Right lung (tissue), 5 donors: ENCODE data around the gene PTPN11. TPM values are rescaled to one million over a fixed set of nuclear protein-coding genes. Genes with fewer than 3 reads are reported as not detected.
"Not testable (repeated sequence)": the region's sequence is repeated elsewhere in the genome, so short reads cannot be mapped to it uniquely, and the experiment has no call there.

Source experiments
- DNase-seq, 2 donors: peaks; one replicate each; pipeline ENCODE4 v3.0.0-alpha.2; 2013
- polyA plus RNA-seq, 5 donors: library from polyadenylated mRNA; unstranded; fragments of 120-200 nt; gene quantifications; one replicate each; pipeline versions ENCODE4 v1.2.1 to v1.2.3, GENCODE V29; 2013; ENCODE audit warnings: inconsistent platforms in 1 of 5, low replicate concordance in 1 of 5; ENCODE audit not compliant: insufficient read length in 5 of 5, insufficient read depth in 1 of 5

Gene PTPN11
- polyA plus RNA-seq, 5 donors: 46.9 to 67.1 (median 62.0) TPM

GRCh38 chr12:112446008-112446725 is 27.4 kb downstream of the PTPN11 start:
- DNase-seq: no peak

GRCh38 chr12:112447106-112447505 is 28.4 kb downstream of the PTPN11 start:
- no peak for DNase-seq

- DNase-seq: not testable (repeated sequence)
Measured at GRCh38 chr12:112448165-112448564, 29.4 kb downstream of the PTPN11 start.

GRCh38 chr12:112450725-112451124 is 32.0 kb downstream of the PTPN11 start:
- DNase-seq: no peak

GRCh38 chr12:112456029-112456428 is 37.3 kb downstream of the PTPN11 start:
- no peak for DNase-seq

- not testable (repeated sequence) for DNase-seq
Measured at GRCh38 chr12:112457142-112457541, 38.4 kb downstream of the PTPN11 start.

GRCh38 chr12:112458330-112458729 is 39.6 kb downstream of the PTPN11 start:
- DNase-seq: no peak

GRCh38 chr12:112458751-112459150 is 40.0 kb downstream of the PTPN11 start:
- no peak for DNase-seq

- DNase-seq: no peak
Measured at GRCh38 chr12:112463478-112463877, 44.7 kb downstream of the PTPN11 start.

GRCh38 chr12:112464605-112465004 is 45.9 kb downstream of the PTPN11 start:
- DNase-seq: no peak

GRCh38 chr12:112466011-112466422 is 47.3 kb downstream of the PTPN11 start:
- DNase-seq: no peak

GRCh38 chr12:112466835-112467234 is 48.1 kb downstream of the PTPN11 start:
- no peak for DNase-seq

- DNase-seq: no peak
Measured at GRCh38 chr12:112468046-112468445, 49.3 kb downstream of the PTPN11 start.

- no peak for DNase-seq
Measured at GRCh38 chr12:112473056-112473455, 54.3 kb downstream of the PTPN11 start.

- DNase-seq: no peak
Measured at GRCh38 chr12:112479413-112479812, 60.7 kb downstream of the PTPN11 start.

- no peak for DNase-seq
Measured at GRCh38 chr12:112480931-112481330, 62.2 kb downstream of the PTPN11 start.

GRCh38 chr12:112482733-112483132 is 64.0 kb downstream of the PTPN11 start:
- no peak for DNase-seq

- no peak for DNase-seq
Measured at GRCh38 chr12:112486361-112486760, 67.6 kb downstream of the PTPN11 start.

GRCh38 chr12:112488257-112488876 is 69.6 kb downstream of the PTPN11 start:
- no peak for DNase-seq

GRCh38 chr12:112489456-112489855 is 70.7 kb downstream of the PTPN11 start:
- DNase-seq: no peak

GRCh38 chr12:112496496-112496895 is 77.7 kb downstream of the PTPN11 start:
- DNase-seq: no peak

GRCh38 chr12:112498580-112498979 is 79.8 kb downstream of the PTPN11 start:
- DNase-seq: no peak

- no peak for DNase-seq
Measured at GRCh38 chr12:112503512-112503911, 84.8 kb downstream of the PTPN11 start.
